Tibial artery (tissue), 4 donors: Measurements from ENCODE around the gene BHLHE41.

ENCODE experiments used
- DNase-seq, 2 donors: peaks; one replicate each; pipeline ENCODE4 v3.0.0-alpha.2; 2019
- H3K27ac ChIP-seq, 2 donors: fragments of 200-600 bp; sonication (generic) in 1 of 2; 1 replicate in 1 of 2; 2 replicates in 1 of 2; pipeline ENCODE4 v1.5.1; 2018 to 2019; ENCODE audit warnings: mild to moderate bottlenecking in 1 of 2
- H3K27me3 ChIP-seq, 2 donors: fragments of 200-600 bp; sonication (generic) in 1 of 2; one replicate each; pipeline versions ENCODE4 v1.5.1 to v1.6.0; 2016 to 2019
- H3K36me3 ChIP-seq, 3 donors: fragments of 200-600 bp; sonication (generic) in 2 of 3; one replicate each; pipeline ENCODE4 v1.5.1; 2016 to 2019; ENCODE audit warnings: mild to moderate bottlenecking in 2 of 3
- H3K4me1 ChIP-seq, 4 donors: fragments of 200-600 bp; sonication (generic) in 2 of 4; 1 replicate in 3 of 4; 2 replicates in 1 of 4; pipeline ENCODE4 v1.5.1; 2016 to 2019
- H3K4me3 ChIP-seq, 2 donors: fragments of 200-600 bp; sonication (generic) in 1 of 2; 1 replicate in 1 of 2; 2 replicates in 1 of 2; pipeline ENCODE4 v1.5.1; 2018 to 2019; ENCODE audit warnings: mild to moderate bottlenecking in 2 of 2
- H3K9me3 ChIP-seq, 3 donors: fragments of 200-600 bp; sonication (generic) in 1 of 3; one replicate each; pipeline ENCODE4 v1.5.1; 2016 to 2019
- CTCF ChIP-seq, 2 experiments: fragments of 200-600 bp in 1 of 2; fragments of 450-650 bp in 1 of 2; IDR thresholded peaks; one replicate each; pipeline ENCODE4 v1.5.1; 2017 to 2019; ENCODE audit warnings: antibody characterized with exemption in 2 of 2, mild to moderate bottlenecking in 1 of 2, moderate library complexity in 1 of 2
- intact Hi-C: fragments of 100-400 bp; cut with DNase I; formaldehyde crosslinking; loops from one replicate; pipeline ENCODE4 v1.15.0; 2023; ENCODE audit warnings: low total_unique reads

BHLHE41 gene

GRCh38 chr12:26133521-26133920 is 8.7 kb upstream of the BHLHE41 start:
- Histone ChIP-seq H3K4me1 (peaks cover 0 to 9% (median 0%) of the 10 kb centered on the region in 4 donors), H3K27ac (no peak overlapping the region), H3K36me3 (no peaks in the 10 kb centered on the region), H3K4me3 (no peak overlapping the region), H3K9me3 (no peaks in the 10 kb centered on the region), H3K27me3 (no peaks in the 10 kb centered on the region)
- no peak for DNase-seq
- TF ChIP-seq CTCF (IDR thresholded peaks at IDR 0.05) = no peak
- intact Hi-C loops = no loop called here

- intact Hi-C loops = no loop called here
- Histone ChIP-seq H3K9me3 (no peaks in the 10 kb centered on the region), H3K36me3 (no peaks in the 10 kb centered on the region), H3K27ac (no peak overlapping the region), H3K27me3 (no peaks in the 10 kb centered on the region), H3K4me3 (no peak overlapping the region), H3K4me1 (peaks cover 0 to 9% (median 0%) of the 10 kb centered on the region in 4 donors)
- DNase-seq = no peak
- TF ChIP-seq CTCF (IDR thresholded peaks at IDR 0.05) = no peak
Measured at GRCh38 chr12:26132866-26133265, 8.0 kb upstream of the BHLHE41 start.

- DNase-seq = no peak
- no peak overlapping the region for H3K27ac ChIP-seq
- H3K36me3 ChIP-seq = no peaks in the 10 kb centered on the region
- no peak for TF ChIP-seq CTCF (IDR thresholded peaks at IDR 0.05)
- H3K27me3 ChIP-seq = no peaks in the 10 kb centered on the region
- H3K9me3 ChIP-seq = no peaks in the 10 kb centered on the region
- H3K4me1 ChIP-seq = peaks cover 0 to 13% (median 0%) of the 10 kb centered on the region in 4 donors
- intact Hi-C loops = no loop called here
- H3K4me3 ChIP-seq = no peak overlapping the region
Measured at GRCh38 chr12:26131936-26132335, 7.1 kb upstream of the BHLHE41 start.

GRCh38 chr12:26130728-26131127 is 5.9 kb upstream of the BHLHE41 start:
- no peak for DNase-seq
- Histone ChIP-seq H3K4me3 (no peak overlapping the region), H3K36me3 (no peaks in the 10 kb centered on the region), H3K27me3 (no peaks in the 10 kb centered on the region), H3K9me3 (no peaks in the 10 kb centered on the region), H3K4me1 (peaks cover 0 to 16% (median 0%) of the 10 kb centered on the region in 4 donors), H3K27ac (no peak overlapping the region)
- intact Hi-C loops = no loop called here
- TF ChIP-seq CTCF (IDR thresholded peaks at IDR 0.05) = no peak

GRCh38 chr12:26128168-26128567 is 3.3 kb upstream of the BHLHE41 start:
- intact Hi-C loops = loop anchor here (5.0 to 10.0 kb wide), 2 partner anchors 74 to 173 kb away; partner anchors contain the start of gene RASSF8
- peaks cover 0 to 12% (median 7%) of the 10 kb centered on the region in 4 donors for H3K4me1 ChIP-seq
- H3K27me3 ChIP-seq = no peaks in the 10 kb centered on the region
- TF ChIP-seq CTCF (IDR thresholded peaks at IDR 0.05) = no peak
- H3K4me3 ChIP-seq = no peak overlapping the region
- no peaks in the 10 kb centered on the region for H3K9me3 ChIP-seq
- H3K36me3 ChIP-seq = no peaks in the 10 kb centered on the region
- no peak overlapping the region for H3K27ac ChIP-seq
- DNase-seq = no peak

- Histone ChIP-seq H3K4me1 (peaks cover 0 to 12% (median 7%) of the 10 kb centered on the region in 4 donors), H3K9me3 (no peaks in the 10 kb centered on the region), H3K4me3 (no peak overlapping the region), H3K36me3 (no peaks in the 10 kb centered on the region), H3K27ac (peak overlapping the region; percentile 96 to 99), H3K27me3 (no peaks in the 10 kb centered on the region)
- intact Hi-C loops = loop anchor here (5.0 to 10.0 kb wide), 2 partner anchors 75 to 173 kb away; partner anchors contain the start of gene RASSF8
- DNase-seq = no peak
- TF ChIP-seq CTCF (IDR thresholded peaks at IDR 0.05) = no peak
Measured at GRCh38 chr12:26127404-26127803, 2.6 kb upstream of the BHLHE41 start.
